H1 (cell line): Measurements from ENCODE around the gene TTC28. TPM values are rescaled to one million over a fixed set of nuclear protein-coding genes. Genes with fewer than 3 reads are reported as not detected.

ENCODE experiments used
- MAFK ChIP-seq: IDR thresholded peaks from 2 replicates; pipeline ENCODE4 v1.6.1; 2012; ENCODE audit warnings: low read depth, mild to moderate bottlenecking, improper control_type of control experiment, low read length
- SIRT6 ChIP-seq: IDR thresholded peaks from one replicate; pipeline ENCODE4 v1.7.1; 2012; ENCODE audit warnings: low read length, inconsistent platforms
- polyA plus RNA-seq, 7 experiments: library from polyadenylated mRNA; depleted of rRNA in 3 of 7; stranded (reverse) in 5 of 7; unstranded in 2 of 7; fragments of >200 nt in 5 of 7; fragments of 200-250 nt in 2 of 7; gene quantifications; 1 replicate in 5 of 7; 2 replicates in 1 of 7; 4 replicates in 1 of 7; pipeline versions ENCODE4 v1.2.1 to v1.2.3, GENCODE V29; 2011 to 2013; ENCODE audit warnings: missing spikeins in 2 of 7, mixed read lengths in 2 of 7
- total RNA-seq: library from RNA; stranded (reverse); fragmentation: NEBNext Ultra II Directional; extraction: Animal tissue kit (Norgen Biotek cat#: 25700); gene quantifications from 2 replicates; pipeline ENCODE4 v1.2.1, GENCODE V29; 2021

The TTC28 gene
- total and polyA plus RNA-seq, 2 of the 8 experiments (the other 6 are each of a cell fraction or from before 2014, with no cell fraction given), result 2.6 to 12.6 TPM

GRCh38 chr22:27996981-27997380 is 682.7 kb downstream of the TTC28 start (continued):
- TF ChIP-seq MAFK (no peak), SIRT6 (no peak)
- TF ChIP-seq, all 59 proteins: peak for 0
